H9 (cell line): ENCODE results near the gene MROH2A. TPM values are rescaled to one million over a fixed set of nuclear protein-coding genes. Genes with fewer than 3 reads are reported as not detected.

Source experiments
- DNase-seq: peaks from one replicate; pipeline ENCODE4 v3.0.0-alpha.2; 2017
- H2AFZ ChIP-seq: one replicate; pipeline ENCODE4 v1.6.1; 2013; ENCODE audit warnings: mild to moderate bottlenecking, low read length, control low read depth, moderate library complexity
- H2AK5ac ChIP-seq: 2 replicates; pipeline ENCODE4 v1.6.1; 2013; ENCODE audit warnings: low read length, control low read depth, mixed read lengths; ENCODE audit not compliant: insufficient read length
- H2BK120ac ChIP-seq: one replicate; pipeline ENCODE4 v1.6.1; 2013; ENCODE audit warnings: low read depth, mild to moderate bottlenecking, low read length, control low read depth, inconsistent platforms; ENCODE audit not compliant: poor library complexity, severe bottlenecking
- H2BK12ac ChIP-seq: 2 replicates; pipeline ENCODE4 v1.6.1; 2013; ENCODE audit warnings: low read length, control low read depth, mixed read lengths, low read depth; ENCODE audit not compliant: insufficient read length
- H2BK15ac ChIP-seq: 2 replicates; pipeline ENCODE4 v1.6.1; 2013; ENCODE audit warnings: low read depth, low read length, control low read depth
- H2BK20ac ChIP-seq: one replicate; pipeline ENCODE4 v1.6.1; 2013; ENCODE audit warnings: low read depth, mild to moderate bottlenecking, low read length, control low read depth, inconsistent platforms; ENCODE audit not compliant: poor library complexity, severe bottlenecking
- H2BK5ac ChIP-seq: 2 replicates; pipeline ENCODE4 v1.6.1; 2013; ENCODE audit warnings: low read length, control low read depth, mixed read lengths; ENCODE audit not compliant: insufficient read length
- H3K14ac ChIP-seq: 2 replicates; pipeline ENCODE4 v1.6.1; 2013; ENCODE audit warnings: low read length, control low read depth; ENCODE audit not compliant: insufficient read depth
- H3K18ac ChIP-seq: 2 replicates; pipeline ENCODE4 v1.6.1; 2013; ENCODE audit warnings: low read depth, mild to moderate bottlenecking, mixed read lengths, low read length, control low read depth; ENCODE audit not compliant: insufficient read length
- H3K23ac ChIP-seq: 2 replicates; pipeline ENCODE4 v1.6.1; 2013; ENCODE audit warnings: low read length, control low read depth, mixed read lengths, low read depth; ENCODE audit not compliant: insufficient read length
- H3K23me2 ChIP-seq: 2 replicates; pipeline ENCODE4 v1.6.1; 2013; ENCODE audit warnings: low read depth, mild to moderate bottlenecking, mixed read lengths, low read length, control low read depth; ENCODE audit not compliant: insufficient read length, poor library complexity, severe bottlenecking
- H3K27ac ChIP-seq: 2 replicates; pipeline ENCODE4 v1.5.1; 2013; ENCODE audit warnings: low read length, control low read depth, mixed read lengths, low read depth; ENCODE audit not compliant: insufficient read length
- H3K27me3 ChIP-seq: 2 replicates; pipeline ENCODE4 v1.6.1; 2013; ENCODE audit warnings: low read length, control low read depth, inconsistent platforms; ENCODE audit not compliant: insufficient read depth
- H3K4ac ChIP-seq: 2 replicates; pipeline ENCODE4 v1.6.1; 2013; ENCODE audit warnings: low read depth, mild to moderate bottlenecking, control low read depth, inconsistent platforms, low read length, moderate library complexity
- H3K4me1 ChIP-seq: 2 replicates; pipeline ENCODE4 v1.6.1; 2013; ENCODE audit warnings: low read length, control low read depth, inconsistent platforms; ENCODE audit not compliant: insufficient read depth
- H3K4me2 ChIP-seq: 2 replicates; pipeline ENCODE4 v1.6.1; 2013; ENCODE audit warnings: low read length, control low read depth, mixed read lengths; ENCODE audit not compliant: insufficient read length, insufficient read depth
- H3K56ac ChIP-seq: 2 replicates; pipeline ENCODE4 v1.6.1; 2013; ENCODE audit warnings: low read depth, mild to moderate bottlenecking, mixed read lengths, low read length, control low read depth; ENCODE audit not compliant: insufficient read length
- H3K79me1 ChIP-seq: 2 replicates; pipeline ENCODE4 v1.6.1; 2013; ENCODE audit warnings: low read depth, mild to moderate bottlenecking, moderate library complexity, low read length, control low read depth, inconsistent platforms; ENCODE audit not compliant: insufficient read depth, poor library complexity, severe bottlenecking
- H3K79me2 ChIP-seq: 2 replicates; pipeline ENCODE4 v1.6.1; 2013; ENCODE audit warnings: low read length, control low read depth, inconsistent platforms; ENCODE audit not compliant: insufficient read depth
- H3K9ac ChIP-seq: 2 replicates; pipeline ENCODE4 v1.6.1; 2013; ENCODE audit warnings: low read length, control low read depth, mixed read lengths; ENCODE audit not compliant: insufficient read length; ENCODE audit errors: extremely low read depth
- H3K9me3 ChIP-seq: one replicate; pipeline ENCODE4 v1.6.1; 2013; ENCODE audit warnings: low read depth, low read length, inconsistent platforms; ENCODE audit not compliant: control insufficient read depth
- H3T11ph ChIP-seq: one replicate; pipeline ENCODE4 v1.6.1; 2013; ENCODE audit warnings: mild to moderate bottlenecking, low read length, control low read depth, inconsistent platforms
- H4K20me1 ChIP-seq: one replicate; pipeline ENCODE4 v1.6.1; 2013; ENCODE audit not compliant: control insufficient read depth, insufficient read length, insufficient read depth
- H4K5ac ChIP-seq: 2 replicates; pipeline ENCODE4 v1.6.1; 2013; ENCODE audit warnings: low read depth, mild to moderate bottlenecking, mixed read lengths, low read length, control low read depth; ENCODE audit not compliant: insufficient read length
- H4K8ac ChIP-seq: replicated peaks from 2 replicates; pipeline ENCODE4 v1.6.1; 2013; ENCODE audit warnings: low read length, control low read depth, mixed read lengths, low read depth; ENCODE audit not compliant: insufficient read length
- H4K91ac ChIP-seq: 2 replicates; pipeline ENCODE4 v1.6.1; 2013; ENCODE audit warnings: low read depth, mild to moderate bottlenecking, moderate library complexity, mixed read lengths, low read length, control low read depth; ENCODE audit not compliant: insufficient read length
- H3K27ac Mint-ChIP-seq, 3 experiments: 2 replicates in 2 of 3; 3 replicates in 1 of 3; pipeline ENCODE4 v1.8.0; 2020 to 2021; ENCODE audit warnings: mixed read lengths in 3 of 3, mild to moderate bottlenecking in 1 of 3, moderate library complexity in 1 of 3
- H3K27me3 Mint-ChIP-seq: 2 replicates; pipeline ENCODE4 v1.8.0; 2021; ENCODE audit warnings: low read depth, mild to moderate bottlenecking, moderate library complexity, mixed read lengths
- H3K36me3 Mint-ChIP-seq, 3 experiments: 2 replicates in 2 of 3; 3 replicates in 1 of 3; pipeline ENCODE4 v1.8.0; 2020 to 2021; ENCODE audit warnings: low read depth in 3 of 3, mixed read lengths in 3 of 3; ENCODE audit not compliant: insufficient read depth in 1 of 3
- H3K4me1 Mint-ChIP-seq, 2 experiments: 2 replicates each; pipeline ENCODE4 v1.8.0; 2020; ENCODE audit warnings: mixed read lengths in 2 of 2
- H3K4me3 Mint-ChIP-seq, 2 experiments: 2 replicates in 1 of 2; 3 replicates in 1 of 2; pipeline ENCODE4 v1.8.0; 2020 to 2021; ENCODE audit warnings: mild to moderate bottlenecking in 2 of 2, mixed read lengths in 2 of 2, moderate library complexity in 1 of 2
- H3K9me3 Mint-ChIP-seq, 2 experiments: 2 replicates in 1 of 2; 3 replicates in 1 of 2; pipeline ENCODE4 v1.8.0; 2020; ENCODE audit warnings: mild to moderate bottlenecking in 2 of 2, mixed read lengths in 2 of 2, moderate library complexity in 1 of 2
- CTCF ChIP-seq: fragments of 200-600 bp; sonication (generic); conservative IDR thresholded peaks from 3 replicates; pipeline ENCODE4 v1.8.0; 2021; ENCODE audit warnings: antibody characterized with exemption, mild to moderate bottlenecking
- WGBS: extraction: QIAGEN DNeasy Blood & Tissue Kit; methylation state at CpG from one replicate; pipeline ENCODE4 v1.1.7; 2013; ENCODE audit warnings: missing lambda C conversion rate, low lambda C conversion rate, mixed read lengths; ENCODE audit not compliant: insufficient read length; ENCODE audit errors: extremely low coverage; 5-methylcytosine and 5-hydroxymethylcytosine counted together
- total RNA-seq: library from RNA; stranded (reverse); gene quantifications from 2 replicates; pipeline ENCODE4 v1.2.1, GENCODE V29; 2021

MROH2A gene
- total RNA-seq, 1 experiment from 2014 or later: not detected

DNA sequence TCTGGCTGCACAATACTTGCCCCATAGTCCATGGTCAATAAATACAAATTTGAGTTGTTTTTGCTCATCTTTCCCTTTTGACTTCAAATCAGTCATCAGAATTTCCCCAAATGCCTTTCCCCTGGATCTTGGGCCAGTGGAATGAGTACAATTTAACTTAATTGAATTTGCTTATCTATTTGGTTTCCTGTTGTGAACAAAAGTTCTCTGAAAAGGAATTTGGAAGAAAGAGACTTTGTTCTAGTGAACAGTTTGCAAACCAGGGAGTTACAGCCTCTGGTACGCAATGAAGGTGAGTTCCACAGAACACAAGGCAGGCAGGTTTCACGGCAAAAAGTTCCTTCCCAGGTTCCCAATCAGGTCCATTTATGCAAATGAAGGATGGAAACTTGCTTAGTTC is 19.3 kb upstream of the MROH2A start:
- H3K79me1 ChIP-seq: no peaks in the 10 kb centered on the region
- no peak overlapping the region for H2BK5ac ChIP-seq
- H2BK20ac ChIP-seq: no peak overlapping the region
- H3K4ac ChIP-seq: no peak overlapping the region
- no peaks in the 10 kb centered on the region for H3K4me1 ChIP-seq
- no peak for TF ChIP-seq CTCF
- no peak overlapping the region for H3K27ac Mint-ChIP-seq
- no peak overlapping the region for H3K14ac ChIP-seq
- H3K27ac ChIP-seq: no peak overlapping the region
- H4K8ac ChIP-seq: no peak overlapping the region
- no peaks in the 10 kb centered on the region for H3K79me2 ChIP-seq
- no peak overlapping the region for H2AK5ac ChIP-seq
- H3K27me3 ChIP-seq: no peaks in the 10 kb centered on the region
- H3K4me1 Mint-ChIP-seq: no peaks in the 10 kb centered on the region
- H3K23me2 ChIP-seq: no peaks in the 10 kb centered on the region
- DNase-seq: no peak
- H3K4me3 Mint-ChIP-seq: no peak overlapping the region
- no peak overlapping the region for H3K9ac ChIP-seq
- no peak overlapping the region for H4K5ac ChIP-seq
- no peaks in the 10 kb centered on the region for H4K20me1 ChIP-seq
- no peak overlapping the region for H3K23ac ChIP-seq
- no peak overlapping the region for H4K91ac ChIP-seq
- H2AFZ ChIP-seq: no peak overlapping the region
- H3K9me3 ChIP-seq: no peaks in the 10 kb centered on the region
- peaks cover 9% of the 10 kb centered on the region for H3K27me3 Mint-ChIP-seq
- no peak overlapping the region for H3T11ph ChIP-seq
- H3K4me2 ChIP-seq: no peak overlapping the region
- peaks cover 2 to 3% of the 10 kb centered on the region in 2 experiments; a peak in 4 of 5 replicates for H3K9me3 Mint-ChIP-seq
- H3K18ac ChIP-seq: no peak overlapping the region
- no peak overlapping the region for H2BK15ac ChIP-seq
- H2BK12ac ChIP-seq: no peak overlapping the region
- H3K56ac ChIP-seq: no peak overlapping the region
- WGBS: no CpG with 5 or more reads among the region's 2 CpGs
- H2BK120ac ChIP-seq: no peak overlapping the region
- no peaks in the 10 kb centered on the region for H3K36me3 Mint-ChIP-seq
